Measurements from ENCODE around the gene JAKMIP1. TPM values are rescaled to one million over a fixed set of nuclear protein-coding genes. Genes with fewer than 3 reads are reported as not detected.
A peak's percentile ranks its signal among the peaks of the same experiment; 100 is the strongest.

The JAKMIP1 gene
- total RNA-seq, 4 donors from 2014 or later, result 0.67 to 1.3 (median 1.1) TPM

DNA sequence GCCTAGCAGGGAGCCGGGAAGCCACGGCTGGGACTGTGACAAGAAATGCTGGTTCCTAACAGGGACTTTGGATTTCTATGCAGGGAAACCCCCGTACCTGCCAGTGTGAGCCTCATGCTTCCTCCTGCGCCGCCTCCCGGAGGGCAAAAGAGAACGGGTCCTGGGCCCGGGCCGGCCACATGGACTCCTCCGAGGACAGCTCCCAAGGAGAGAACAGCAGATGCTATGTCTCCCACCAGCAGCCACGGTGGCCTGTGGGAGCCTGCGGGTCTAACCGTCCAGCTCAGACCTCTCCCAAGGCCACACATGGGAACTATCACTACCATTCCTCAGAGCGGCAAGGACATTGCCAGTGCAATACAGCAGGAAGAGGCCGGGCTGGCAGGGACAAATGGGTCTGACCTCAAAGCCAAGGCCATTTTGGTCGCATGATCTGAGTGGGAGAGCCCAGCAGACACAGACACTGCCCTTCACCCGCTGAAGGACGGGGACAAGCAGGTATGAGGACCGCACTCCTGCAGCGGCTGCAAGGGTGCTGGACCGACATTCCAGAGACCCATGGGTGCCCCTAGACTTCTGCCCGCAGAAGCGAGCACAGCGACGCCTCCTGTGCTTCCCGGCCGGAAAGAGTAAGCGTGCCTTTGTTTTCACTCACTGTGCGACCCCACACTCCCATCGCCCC, 177.6 kb downstream of the JAKMIP1 start:
- Histone ChIP-seq H3K4me1 (peaks cover under 1 to 10% (median 7%) of the 10 kb centered on the region in 3 donors), H3K4me3 (no peak overlapping the region), H3K9me3 (no peaks in the 10 kb centered on the region), H3K27ac (no peak overlapping the region), H3K27me3 (peaks cover 0 to 39% (median 0%) of the 10 kb centered on the region in 4 donors), H3K36me3 (no peaks in the 10 kb centered on the region)
- 72 to 76% methylated on average over 5 to 17 of the region's 30 CpGs for WGBS, 2 donors
- no peak for TF ChIP-seq POLR2A (IDR thresholded peaks at IDR 0.05)
- TF ChIP-seq, protein P1, sequence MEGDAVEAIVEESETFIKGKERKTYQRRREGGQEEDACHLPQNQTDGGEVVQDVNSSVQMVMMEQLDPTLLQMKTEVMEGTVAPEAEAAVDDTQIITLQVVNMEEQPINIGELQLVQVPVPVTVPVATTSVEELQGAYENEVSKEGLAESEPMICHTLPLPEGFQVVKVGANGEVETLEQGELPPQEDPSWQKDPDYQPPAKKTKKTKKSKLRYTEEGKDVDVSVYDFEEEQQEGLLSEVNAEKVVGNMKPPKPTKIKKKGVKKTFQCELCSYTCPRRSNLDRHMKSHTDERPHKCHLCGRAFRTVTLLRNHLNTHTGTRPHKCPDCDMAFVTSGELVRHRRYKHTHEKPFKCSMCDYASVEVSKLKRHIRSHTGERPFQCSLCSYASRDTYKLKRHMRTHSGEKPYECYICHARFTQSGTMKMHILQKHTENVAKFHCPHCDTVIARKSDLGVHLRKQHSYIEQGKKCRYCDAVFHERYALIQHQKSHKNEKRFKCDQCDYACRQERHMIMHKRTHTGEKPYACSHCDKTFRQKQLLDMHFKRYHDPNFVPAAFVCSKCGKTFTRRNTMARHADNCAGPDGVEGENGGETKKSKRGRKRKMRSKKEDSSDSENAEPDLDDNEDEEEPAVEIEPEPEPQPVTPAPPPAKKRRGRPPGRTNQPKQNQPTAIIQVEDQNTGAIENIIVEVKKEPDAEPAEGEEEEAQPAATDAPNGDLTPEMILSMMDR (IDR thresholded peaks at IDR 0.05), result no peak
- DNase-seq, result no peak
- intact Hi-C loops (cut with DNase I), result no loop called here

DNA sequence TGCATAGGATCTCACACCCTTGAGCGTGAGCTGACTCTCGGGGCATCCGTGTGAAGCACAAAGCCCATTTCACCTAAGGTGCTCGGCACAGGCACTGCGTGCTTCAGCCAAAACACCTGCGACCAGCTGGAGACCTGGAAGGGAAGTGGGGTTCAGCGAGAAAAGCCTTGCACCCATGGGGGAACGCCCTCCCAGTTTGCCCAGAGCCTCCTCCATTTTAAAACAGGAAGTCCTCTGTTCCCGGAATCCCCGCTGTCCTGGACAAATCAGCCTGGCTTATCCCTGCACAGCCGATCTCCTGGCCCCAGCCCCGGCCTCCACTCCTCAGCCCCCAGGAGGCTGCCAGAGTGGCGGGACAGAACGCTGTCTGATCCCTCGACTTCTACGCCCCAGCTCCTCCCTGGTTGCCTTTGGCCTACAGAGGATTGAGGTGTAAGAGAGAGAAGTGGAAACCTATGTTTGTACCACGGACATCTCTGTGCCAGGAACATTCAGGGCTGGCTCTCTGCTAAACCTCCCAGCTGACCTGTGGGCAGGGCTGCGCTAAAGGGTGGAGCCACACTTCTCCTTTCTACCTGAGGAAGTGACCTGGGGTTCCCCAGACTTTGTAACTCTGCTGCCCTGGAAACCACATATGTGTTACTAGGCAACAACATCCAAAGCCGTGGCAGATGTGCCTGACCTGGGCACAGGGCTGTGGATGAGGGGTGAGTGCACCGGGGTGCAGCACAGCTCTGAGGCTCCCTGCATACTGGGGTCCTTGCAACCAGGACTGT, 178.3 kb downstream of the JAKMIP1 start:
- TF ChIP-seq, protein P1 (IDR thresholded peaks at IDR 0.05), result no peak
- no peak for TF ChIP-seq POLR2A (IDR thresholded peaks at IDR 0.05)
- Histone ChIP-seq H3K36me3 (no peaks in the 10 kb centered on the region), H3K4me1 (peaks cover 0 to 3% (median 1%) of the 10 kb centered on the region in 3 donors), H3K27me3 (peaks cover 0 to 47% (median 0%) of the 10 kb centered on the region in 4 donors), H3K9me3 (no peaks in the 10 kb centered on the region), H3K4me3 (no peak overlapping the region), H3K27ac (no peak overlapping the region)
- DNase-seq, result no peak
- intact Hi-C loops (cut with DNase I), result no loop called here
- 68 to 88% methylated on average over 6 to 11 of the region's 20 CpGs for WGBS, 2 donors

DNA sequence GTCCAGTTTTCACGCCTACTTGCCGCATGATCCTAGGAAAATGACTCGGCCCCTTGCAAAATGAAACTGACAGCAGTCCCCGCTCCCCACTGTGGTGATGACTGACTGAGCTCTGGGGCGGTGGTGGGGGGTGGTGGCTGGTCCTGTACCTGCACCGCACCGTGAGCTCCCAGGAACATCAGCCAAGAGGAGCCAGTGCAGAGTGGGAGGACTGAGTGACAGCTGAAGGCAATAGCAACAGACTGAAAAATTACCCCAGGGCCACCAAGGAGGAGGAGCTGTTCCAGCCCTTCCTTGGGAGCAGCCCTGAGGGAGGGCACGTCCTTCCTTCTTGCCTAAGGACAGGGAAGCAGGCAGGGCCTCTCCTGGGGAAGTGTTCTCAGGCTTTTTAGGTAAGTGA, 179.7 kb downstream of the JAKMIP1 start:
- H3K4me3 ChIP-seq, result no peak overlapping the region
- TF ChIP-seq, protein P1 (IDR thresholded peaks at IDR 0.05), result no peak
- TF ChIP-seq POLR2A (IDR thresholded peaks at IDR 0.05), result no peak
- intact Hi-C loops (cut with DNase I), result no loop called here
- no peaks in the 10 kb centered on the region for H3K36me3 ChIP-seq
- 81 to 91% methylated on average over 6 to 7 of the region's 8 CpGs for WGBS, 2 donors
- no peaks in the 10 kb centered on the region for H3K4me1 ChIP-seq
- peaks cover 0 to 55% (median 0%) of the 10 kb centered on the region in 4 donors for H3K27me3 ChIP-seq
- no peaks in the 10 kb centered on the region for H3K9me3 ChIP-seq
- DNase-seq, result no peak
- no peak overlapping the region for H3K27ac ChIP-seq

DNA sequence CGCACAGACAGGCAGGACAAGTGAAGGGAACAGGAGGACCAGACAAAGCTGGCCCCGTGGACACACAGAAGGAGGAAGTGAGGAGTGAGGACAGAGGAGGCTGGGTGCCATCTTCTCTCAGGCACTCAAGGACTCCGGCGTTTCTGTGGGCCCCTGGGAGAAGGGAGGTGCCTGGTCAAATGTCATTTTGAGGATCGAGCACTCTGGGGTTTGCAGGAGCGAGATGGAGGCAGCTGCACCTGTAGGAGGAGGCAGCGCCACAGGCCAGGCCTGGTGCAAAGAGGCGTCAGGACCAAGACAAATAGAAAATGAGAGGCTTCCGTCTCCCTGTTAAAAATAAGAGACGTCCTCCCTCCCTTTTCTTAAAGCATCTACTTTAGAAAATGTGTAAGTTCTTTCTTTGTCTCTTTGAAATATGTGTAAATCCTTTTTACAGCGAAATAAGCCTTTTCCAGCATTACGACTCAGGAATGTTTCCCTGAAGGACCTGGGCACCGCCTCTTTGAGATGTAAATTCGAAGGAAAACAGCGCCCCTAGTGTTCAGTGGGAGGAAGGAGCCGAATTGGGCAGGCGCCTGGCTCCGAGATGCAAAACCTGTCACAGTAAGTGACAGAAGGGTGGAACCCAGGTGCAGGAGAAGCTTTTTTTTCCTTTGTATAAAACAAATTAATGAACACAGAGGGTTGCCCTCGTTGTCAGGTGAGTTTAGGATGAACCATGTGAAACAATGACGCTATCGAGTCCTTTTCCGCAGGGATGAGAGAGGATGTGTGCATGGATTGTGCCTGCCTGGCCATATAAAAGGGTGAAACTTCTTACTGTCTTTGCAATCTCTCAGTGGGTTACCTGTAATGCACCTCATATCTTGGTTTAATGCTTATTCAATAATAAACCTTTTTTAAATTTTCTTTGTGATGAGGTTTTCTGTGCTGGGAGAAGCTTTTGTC, 180.8 kb downstream of the JAKMIP1 start:
- TF ChIP-seq, protein P1 (IDR thresholded peaks at IDR 0.05), result peak; percentile 39 to 84 (median 74)
- no peak for TF ChIP-seq POLR2A (IDR thresholded peaks at IDR 0.05)
- no peaks in the 10 kb centered on the region for H3K36me3 ChIP-seq
- 42 to 44% methylated on average over 20 of the region's 22 CpGs for WGBS, 2 donors
- H3K27me3 ChIP-seq, result peaks cover 0 to 55% (median 0%) of the 10 kb centered on the region in 4 donors
- DNase-seq, result no peak
- no peaks in the 10 kb centered on the region for H3K9me3 ChIP-seq
- intact Hi-C loops (cut with DNase I), result no loop called here
- H3K4me3 ChIP-seq, result no peak overlapping the region
- H3K27ac ChIP-seq, result no peak overlapping the region
- no peaks in the 10 kb centered on the region for H3K4me1 ChIP-seq

Measured in esophagus squamous epithelium (tissue), 5 donors.